Mesothelial cell of epicardium (in vitro differentiated cells): ENCODE measurements around the gene RAX. TPM values are rescaled to one million over a fixed set of nuclear protein-coding genes. Genes with fewer than 3 reads are reported as not detected.

ENCODE experiments used
- DNase-seq, 2 experiments: peaks; one replicate each; pipeline ENCODE4 v3.0.0; 2021; ENCODE audit warnings: low spot score in 2 of 2; ENCODE audit not compliant: unreplicated experiment in 2 of 2
- H3K27ac Mint-ChIP-seq: 2 replicates; pipeline ENCODE4 v1.8.0; 2021; ENCODE audit warnings: mixed read lengths
- H3K27me3 Mint-ChIP-seq: 2 replicates; pipeline ENCODE4 v1.8.0; 2021; ENCODE audit warnings: low read depth, mixed read lengths
- H3K36me3 Mint-ChIP-seq: 2 replicates; pipeline ENCODE4 v1.8.0; 2021; ENCODE audit warnings: mixed read lengths
- H3K4me1 Mint-ChIP-seq: 2 replicates; pipeline ENCODE4 v1.8.0; 2021; ENCODE audit warnings: mixed read lengths
- H3K4me3 Mint-ChIP-seq: 2 replicates; pipeline ENCODE4 v1.8.0; 2021; ENCODE audit warnings: mild to moderate bottlenecking, moderate library complexity, mixed read lengths
- H3K9me3 Mint-ChIP-seq: 2 replicates; pipeline ENCODE4 v1.8.0; 2021; ENCODE audit warnings: mixed read lengths
- total RNA-seq: library from RNA; stranded (reverse); gene quantifications from 3 replicates; pipeline ENCODE4 v1.2.1, GENCODE V29; 2021
- TF ChIP-seq, protein P1 (sequence below): fragments of 200-600 bp; sonication (generic); IDR thresholded peaks from one replicate; pipeline ENCODE4 v1.5.0; 2021; ENCODE audit warnings: antibody characterized with exemption; ENCODE audit not compliant: unreplicated experiment

The RAX gene
- total RNA-seq, 1 donor from 2014 or later: not detected

GRCh38 chr18:59306640-59307039, 33.4 kb upstream of the RAX start:
- TF ChIP-seq, protein P1, sequence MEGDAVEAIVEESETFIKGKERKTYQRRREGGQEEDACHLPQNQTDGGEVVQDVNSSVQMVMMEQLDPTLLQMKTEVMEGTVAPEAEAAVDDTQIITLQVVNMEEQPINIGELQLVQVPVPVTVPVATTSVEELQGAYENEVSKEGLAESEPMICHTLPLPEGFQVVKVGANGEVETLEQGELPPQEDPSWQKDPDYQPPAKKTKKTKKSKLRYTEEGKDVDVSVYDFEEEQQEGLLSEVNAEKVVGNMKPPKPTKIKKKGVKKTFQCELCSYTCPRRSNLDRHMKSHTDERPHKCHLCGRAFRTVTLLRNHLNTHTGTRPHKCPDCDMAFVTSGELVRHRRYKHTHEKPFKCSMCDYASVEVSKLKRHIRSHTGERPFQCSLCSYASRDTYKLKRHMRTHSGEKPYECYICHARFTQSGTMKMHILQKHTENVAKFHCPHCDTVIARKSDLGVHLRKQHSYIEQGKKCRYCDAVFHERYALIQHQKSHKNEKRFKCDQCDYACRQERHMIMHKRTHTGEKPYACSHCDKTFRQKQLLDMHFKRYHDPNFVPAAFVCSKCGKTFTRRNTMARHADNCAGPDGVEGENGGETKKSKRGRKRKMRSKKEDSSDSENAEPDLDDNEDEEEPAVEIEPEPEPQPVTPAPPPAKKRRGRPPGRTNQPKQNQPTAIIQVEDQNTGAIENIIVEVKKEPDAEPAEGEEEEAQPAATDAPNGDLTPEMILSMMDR: no peak
- no peaks in the 10 kb centered on the region for H3K36me3 Mint-ChIP-seq
- no peak overlapping the region for H3K27ac Mint-ChIP-seq
- peaks cover 94% of the 10 kb centered on the region for H3K27me3 Mint-ChIP-seq
- H3K9me3 Mint-ChIP-seq: no peaks in the 10 kb centered on the region
- H3K4me1 Mint-ChIP-seq: no peaks in the 10 kb centered on the region
- DNase-seq: no peak
- H3K4me3 Mint-ChIP-seq: no peak overlapping the region

DNA sequence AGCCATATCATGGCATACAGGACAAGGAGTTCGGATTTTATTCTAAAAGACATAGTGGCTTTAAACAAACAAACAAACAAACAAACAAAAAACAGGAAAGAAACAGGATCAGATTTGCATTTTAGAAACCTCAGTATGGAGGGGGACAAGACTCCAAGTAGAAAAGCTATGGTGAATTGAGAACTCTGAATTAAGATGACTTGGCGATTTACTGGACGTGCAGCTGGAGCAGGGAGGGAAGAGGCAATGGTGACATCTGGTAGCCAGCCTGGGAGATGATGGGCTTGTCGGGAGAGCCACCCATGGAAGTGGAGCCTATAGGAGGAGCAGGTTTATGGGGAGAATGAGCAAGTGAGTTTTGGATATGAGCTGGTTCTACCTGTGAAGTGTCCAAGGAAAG, 32.0 kb upstream of the RAX start:
- no peaks in the 10 kb centered on the region for H3K36me3 Mint-ChIP-seq
- H3K4me1 Mint-ChIP-seq: no peaks in the 10 kb centered on the region
- DNase-seq: no peak
- H3K9me3 Mint-ChIP-seq: no peaks in the 10 kb centered on the region
- no peak overlapping the region for H3K27ac Mint-ChIP-seq
- peaks cover 83% of the 10 kb centered on the region for H3K27me3 Mint-ChIP-seq
- TF ChIP-seq, protein P1: no peak
- H3K4me3 Mint-ChIP-seq: no peak overlapping the region

DNA sequence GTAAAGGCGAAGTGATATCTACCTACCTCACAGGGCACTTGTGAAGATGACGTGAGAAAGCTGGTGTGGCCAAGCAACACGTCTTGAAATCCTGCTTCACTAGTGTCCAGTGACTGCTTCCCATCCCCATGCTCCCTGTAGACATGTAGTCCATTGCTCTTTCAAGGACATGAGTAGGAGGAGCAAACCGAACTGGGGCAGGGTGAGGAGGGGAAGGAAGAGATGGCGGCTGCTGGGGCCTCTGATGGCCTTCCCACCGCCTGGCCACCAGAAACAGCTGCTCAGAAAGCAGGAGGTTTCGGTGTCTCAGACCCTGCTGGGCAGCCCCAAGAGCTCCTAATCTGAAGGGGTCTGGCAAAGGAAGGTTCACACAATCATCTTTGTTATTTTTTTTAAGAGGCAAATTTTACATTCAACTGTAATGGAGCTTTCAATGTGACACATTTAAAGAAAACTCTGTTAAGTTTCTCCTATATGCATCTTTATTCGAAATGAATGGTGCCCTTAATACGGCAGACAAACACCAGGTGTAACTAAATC, 30.5 kb upstream of the RAX start:
- no peaks in the 10 kb centered on the region for H3K9me3 Mint-ChIP-seq
- no peak overlapping the region for H3K4me3 Mint-ChIP-seq
- DNase-seq: no peak
- no peaks in the 10 kb centered on the region for H3K4me1 Mint-ChIP-seq
- H3K27ac Mint-ChIP-seq: no peak overlapping the region
- no peaks in the 10 kb centered on the region for H3K36me3 Mint-ChIP-seq
- TF ChIP-seq, protein P1: no peak
- H3K27me3 Mint-ChIP-seq: peaks cover 77% of the 10 kb centered on the region

GRCh38 chr18:59303006-59303405, 29.8 kb upstream of the RAX start:
- Mint-ChIP-seq H3K27ac (no peak overlapping the region), H3K36me3 (no peaks in the 10 kb centered on the region), H3K4me3 (no peak overlapping the region), H3K27me3 (peaks cover 78% of the 10 kb centered on the region), H3K4me1 (no peaks in the 10 kb centered on the region), H3K9me3 (no peaks in the 10 kb centered on the region)
- no peak for DNase-seq
- TF ChIP-seq, protein P1: no peak

- peaks cover 76% of the 10 kb centered on the region for H3K27me3 Mint-ChIP-seq
- DNase-seq: no peak
- no peak overlapping the region for H3K27ac Mint-ChIP-seq
- H3K9me3 Mint-ChIP-seq: no peaks in the 10 kb centered on the region
- no peaks in the 10 kb centered on the region for H3K4me1 Mint-ChIP-seq
- H3K4me3 Mint-ChIP-seq: no peak overlapping the region
- no peaks in the 10 kb centered on the region for H3K36me3 Mint-ChIP-seq
- TF ChIP-seq, protein P1: no peak
Measured at GRCh38 chr18:59301929-59302328, 28.7 kb upstream of the RAX start.

GRCh38 chr18:59300676-59301285, 27.5 kb upstream of the RAX start:
- no peaks in the 10 kb centered on the region for H3K9me3 Mint-ChIP-seq
- H3K36me3 Mint-ChIP-seq: no peaks in the 10 kb centered on the region
- H3K27me3 Mint-ChIP-seq: peaks cover 76% of the 10 kb centered on the region
- TF ChIP-seq, protein P1: no peak
- H3K4me3 Mint-ChIP-seq: no peak overlapping the region
- DNase-seq: no peak
- H3K27ac Mint-ChIP-seq: no peak overlapping the region
- no peaks in the 10 kb centered on the region for H3K4me1 Mint-ChIP-seq
